Measurements from ENCODE around the gene LANCL2.
"Not testable (repeated sequence)": the region's sequence is repeated elsewhere in the genome, so short reads cannot be mapped to it uniquely, and the experiment has no call there.

Gene LANCL2

DNA sequence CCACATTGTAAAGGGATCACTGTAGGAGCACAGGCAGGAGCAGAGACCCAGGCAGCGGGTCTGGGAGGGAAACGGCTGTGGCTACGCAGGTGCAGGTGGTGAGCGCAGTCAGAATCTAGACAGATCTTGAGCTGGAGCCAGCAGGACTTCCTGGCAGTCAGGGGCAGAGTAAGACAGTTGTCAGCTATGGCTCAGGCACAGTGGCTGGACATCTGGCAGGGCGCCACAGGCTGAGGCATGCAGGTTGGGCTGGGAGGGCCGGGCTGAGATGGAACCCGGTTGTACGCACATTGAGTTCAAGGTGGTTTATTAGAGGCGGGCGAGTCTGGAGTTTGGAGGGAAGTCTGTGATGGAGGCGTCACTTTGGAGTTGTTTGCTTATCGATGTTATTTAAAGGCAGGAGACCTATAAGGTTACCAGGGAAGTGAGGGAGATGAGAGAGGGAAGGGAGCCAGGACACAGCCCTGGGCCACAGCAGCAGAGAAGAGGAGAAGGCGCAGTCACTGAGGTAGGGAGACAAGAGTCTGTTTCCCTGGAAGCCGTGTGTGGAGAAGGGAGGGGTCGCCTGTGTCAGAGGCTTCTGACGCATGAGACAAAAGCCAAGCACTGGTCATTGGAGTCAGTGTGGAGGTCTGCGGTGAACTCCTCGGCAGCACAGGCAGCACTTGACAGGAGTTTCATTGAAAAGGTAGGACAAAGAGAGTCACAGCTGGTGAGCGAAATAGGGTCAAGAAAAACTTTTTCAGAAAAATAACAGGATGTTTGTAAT is 73.8 kb downstream of the LANCL2 start:
- DNase-seq = no peak

DNA sequence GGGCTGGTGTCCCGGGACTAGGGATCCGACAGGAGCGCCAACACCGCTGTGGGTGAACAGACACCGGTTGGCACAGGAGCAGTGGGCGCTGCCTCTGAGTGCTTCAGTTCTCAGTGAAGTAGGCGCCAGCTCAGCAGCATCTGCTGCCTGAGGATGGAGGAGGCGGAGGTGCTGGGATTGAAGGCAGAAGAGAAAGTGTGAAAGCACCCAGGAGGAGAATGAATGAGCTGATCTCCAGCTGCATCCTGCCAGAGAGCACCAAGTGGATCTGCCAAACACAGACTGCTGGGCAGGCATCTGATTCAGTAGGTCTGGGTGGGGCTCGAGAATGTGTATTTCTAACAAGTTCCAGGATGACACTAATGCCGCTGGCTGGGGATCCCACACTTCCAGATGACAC is 74.5 kb downstream of the LANCL2 start:
- no peak for DNase-seq

DNA sequence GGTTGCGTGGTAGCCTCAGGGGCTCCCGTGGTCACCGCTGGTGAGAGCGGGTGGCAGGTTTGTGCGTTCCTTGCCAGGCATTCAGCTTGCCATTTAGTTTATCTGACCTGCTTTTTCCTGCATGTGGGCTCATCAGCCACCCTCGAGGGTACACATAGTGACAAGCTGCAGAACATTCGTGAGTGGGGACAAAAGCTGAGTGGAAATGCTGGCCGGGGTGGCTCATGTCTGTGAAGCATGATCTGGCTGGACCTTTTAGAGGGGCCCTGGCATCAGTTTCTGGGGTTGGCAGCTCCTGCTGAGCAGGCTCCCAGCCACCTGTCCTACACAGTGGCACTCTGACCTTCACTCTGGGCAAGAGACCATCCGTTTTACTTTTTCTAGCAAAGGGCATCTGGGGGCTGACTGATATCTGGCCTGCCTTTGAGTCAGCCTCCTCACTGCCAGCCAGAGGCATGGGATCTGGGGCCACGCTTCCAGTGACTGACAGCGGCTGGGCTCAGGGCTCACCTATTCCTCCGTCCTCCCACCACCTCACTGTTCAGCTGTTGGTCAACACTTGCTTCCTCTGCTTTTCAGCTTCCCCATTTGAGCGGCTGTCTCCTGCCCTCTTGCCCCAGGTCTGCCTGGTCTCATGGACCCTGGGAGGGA is 75.0 kb downstream of the LANCL2 start:
- DNase-seq = no peak

DNA sequence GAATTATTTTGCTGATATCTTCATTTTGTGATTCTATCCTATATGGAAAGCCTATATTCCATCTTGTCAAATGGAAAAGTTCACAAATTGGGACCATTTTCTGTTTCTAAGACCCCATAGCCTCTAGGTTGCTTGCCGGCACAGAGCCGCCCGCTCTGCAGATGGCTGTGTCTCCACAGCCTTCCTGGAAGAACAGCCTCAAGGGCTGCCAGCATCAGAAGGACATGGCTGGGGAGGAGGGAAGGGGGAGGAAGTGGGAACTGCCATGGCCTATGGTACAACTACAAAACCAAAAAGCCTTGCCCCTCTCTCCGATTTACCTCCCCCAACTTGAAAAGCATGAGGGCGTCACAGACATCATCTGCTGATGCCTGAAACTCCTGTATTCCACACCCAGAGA is 75.9 kb downstream of the LANCL2 start:
- DNase-seq = no peak

DNA sequence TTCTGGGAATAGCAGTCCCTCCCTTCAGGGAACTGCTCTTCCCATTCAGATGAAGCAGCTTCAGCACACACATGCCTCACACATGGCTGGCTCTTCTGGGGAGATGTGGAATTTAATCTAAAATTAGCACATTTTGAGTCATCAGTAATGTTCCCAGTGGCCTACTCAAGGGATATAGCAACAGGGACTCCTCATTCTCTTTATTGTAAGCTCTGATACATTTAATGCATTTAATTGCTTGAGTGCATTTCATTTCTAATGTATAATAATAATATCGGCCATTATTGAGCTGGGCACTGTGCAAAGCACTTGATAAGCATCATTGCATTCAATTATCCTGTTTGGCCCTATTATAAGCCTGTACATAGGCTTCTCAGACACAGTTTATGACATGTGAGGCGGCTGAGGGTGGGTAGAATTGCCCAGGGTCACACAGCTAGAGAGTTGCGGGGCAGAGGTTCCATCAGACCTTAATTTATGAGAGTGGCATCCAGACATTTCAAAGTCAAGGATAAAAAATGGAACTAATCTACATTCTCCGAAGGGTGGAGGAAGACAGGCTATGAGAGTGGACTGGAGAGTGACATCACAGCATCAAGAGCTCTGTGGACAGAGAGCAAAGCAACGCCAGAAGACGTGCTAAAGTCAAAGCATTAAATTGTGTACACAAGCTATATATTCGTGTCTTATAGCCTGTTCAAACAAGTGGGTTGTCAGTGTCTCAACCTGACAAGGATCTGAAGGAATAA is 76.8 kb downstream of the LANCL2 start:
- DNase-seq = no peak

DNA sequence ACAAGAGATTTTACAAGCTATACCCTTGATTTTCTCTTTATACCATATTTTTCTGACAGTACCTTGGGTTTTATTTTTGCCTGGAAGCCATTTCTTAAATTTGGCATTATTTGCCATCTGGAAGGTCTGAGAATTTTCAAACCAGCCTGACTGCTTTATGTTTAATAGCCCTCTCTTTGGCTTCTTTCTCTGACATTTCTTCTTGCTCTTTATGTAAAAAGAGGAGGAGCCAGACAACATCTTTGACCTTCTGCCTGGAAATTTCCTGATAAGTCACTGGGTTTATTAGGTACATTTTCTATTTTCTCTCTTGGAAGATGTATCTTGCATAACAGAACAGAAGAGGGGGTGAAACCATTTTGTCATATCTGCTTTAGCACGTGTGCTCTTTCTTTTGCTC is 79.6 kb downstream of the LANCL2 start:
- DNase-seq = no peak

DNA sequence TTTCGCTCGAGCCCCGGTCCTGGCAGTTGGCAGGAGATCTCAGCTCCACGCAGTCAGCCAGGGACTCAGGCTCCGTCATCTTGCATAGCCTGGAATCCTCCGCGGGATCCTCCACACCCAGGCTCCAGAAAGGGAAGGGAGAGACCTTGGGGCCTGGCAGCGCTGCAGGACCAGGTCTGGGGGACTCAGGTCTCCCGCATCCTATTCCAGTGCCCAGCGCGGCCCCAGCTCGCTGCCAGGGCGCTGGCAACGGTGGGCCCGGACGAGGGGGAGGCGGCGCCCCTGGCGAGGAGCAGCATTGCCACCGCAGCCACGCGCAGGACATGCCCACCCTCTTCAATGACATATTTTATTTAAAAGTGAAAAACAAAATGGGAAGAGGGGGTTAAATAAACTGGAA is 83.4 kb downstream of the LANCL2 start:
- no peak for DNase-seq

DNA sequence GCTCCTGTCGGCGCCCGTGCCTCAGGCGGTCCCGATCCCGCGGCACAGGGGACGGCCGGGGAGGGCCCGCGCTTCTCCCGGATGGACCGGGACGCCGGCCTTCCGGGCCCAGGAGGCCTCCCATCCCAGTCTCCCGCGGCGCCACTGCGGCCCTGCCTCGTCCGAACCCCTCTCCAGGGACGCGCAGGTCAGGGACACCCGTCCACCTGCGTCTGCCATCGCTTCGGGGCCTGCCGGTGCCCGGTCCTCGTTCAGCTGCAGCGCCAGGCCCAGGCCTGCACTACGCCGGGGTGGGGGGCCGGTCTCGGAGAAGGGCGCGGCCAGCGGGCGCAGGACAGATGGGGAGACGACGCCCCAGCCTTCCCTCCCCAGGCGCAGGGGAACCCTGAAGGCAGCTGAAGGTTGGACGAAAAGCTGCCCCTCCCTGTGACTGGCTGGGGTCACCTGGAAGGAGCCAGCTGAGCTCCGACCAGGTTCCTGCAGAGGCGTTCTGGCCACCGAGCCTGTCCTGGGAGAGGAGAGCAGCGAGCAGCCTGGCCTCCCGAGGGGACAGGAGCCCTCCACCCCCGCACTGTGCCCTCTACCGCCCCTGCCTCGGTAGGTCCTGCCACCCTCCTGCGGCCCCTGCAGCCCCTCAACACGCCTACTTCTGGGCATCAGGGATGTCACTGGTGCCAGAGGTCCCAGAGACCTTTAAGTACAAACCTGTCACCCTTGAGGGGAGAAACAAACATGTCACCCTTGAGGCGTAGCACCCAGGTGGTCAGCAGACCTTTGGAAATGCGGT is 84.3 kb downstream of the LANCL2 start:
- DNase-seq = no peak

DNA sequence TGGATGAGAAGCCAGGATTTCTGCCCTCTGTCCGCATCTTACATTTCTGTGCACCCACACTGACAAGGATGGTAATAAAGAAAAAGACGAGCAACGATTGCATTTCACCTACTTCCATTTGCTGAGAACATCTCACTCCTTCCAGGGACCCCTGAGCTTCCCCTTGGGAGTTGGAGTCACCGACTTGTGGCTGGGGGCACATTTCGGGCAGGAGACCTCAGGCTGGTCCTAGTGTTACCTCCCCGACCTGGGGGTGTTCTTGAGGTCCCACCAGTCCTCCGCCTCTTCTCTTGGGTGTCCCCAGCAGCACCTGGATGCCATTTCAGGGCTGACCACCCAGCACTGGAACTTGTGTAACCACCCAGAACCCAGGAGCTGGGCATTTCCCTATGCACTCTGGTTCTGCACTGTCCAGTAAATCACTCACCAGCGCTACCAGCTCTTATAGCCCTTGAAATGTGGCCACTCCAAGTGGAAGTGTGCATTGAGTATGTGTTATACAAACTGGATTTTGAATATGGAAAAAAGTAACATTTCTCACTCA is 84.9 kb downstream of the LANCL2 start:
- DNase-seq = no peak

DNA sequence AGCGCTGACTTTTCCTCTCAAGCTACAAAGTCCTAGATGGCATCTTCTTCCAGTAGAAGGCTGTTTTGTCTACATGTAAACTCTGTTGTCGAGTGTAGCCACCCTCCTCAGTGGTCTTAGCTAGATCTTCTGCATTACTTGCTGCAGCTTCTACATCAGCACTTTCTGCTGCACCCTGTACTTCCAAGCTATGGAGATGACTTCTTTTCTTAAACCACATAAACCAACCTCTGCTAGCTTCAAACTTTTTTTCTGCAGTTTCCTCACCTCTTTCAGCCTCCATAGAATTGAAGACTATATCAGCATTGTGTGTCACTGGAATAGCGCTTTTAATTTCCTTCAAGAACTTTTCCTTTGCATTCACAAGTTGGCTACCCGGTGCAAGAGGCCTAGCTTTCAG is 87.8 kb downstream of the LANCL2 start:
- DNase-seq = no peak

DNA sequence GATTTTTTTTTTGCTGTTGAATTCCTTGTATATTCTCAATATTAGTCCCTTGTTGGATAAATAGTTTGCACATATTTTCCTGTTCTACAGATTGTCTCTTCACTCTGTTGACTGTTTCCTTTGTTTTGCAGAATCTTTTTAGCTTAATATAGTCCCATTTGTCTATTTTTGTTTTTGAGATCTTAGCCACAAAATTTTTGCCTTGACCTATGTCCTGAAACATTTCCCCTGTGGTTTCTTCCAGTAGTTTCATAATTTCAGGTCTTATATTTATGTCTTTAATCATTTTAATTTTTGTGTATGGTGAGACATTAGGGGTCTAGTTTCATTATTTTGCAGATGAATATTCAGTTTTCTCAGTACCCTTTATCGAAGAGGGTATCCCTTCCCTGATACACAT is 92.7 kb downstream of the LANCL2 start:
- DNase-seq = no peak

DNA sequence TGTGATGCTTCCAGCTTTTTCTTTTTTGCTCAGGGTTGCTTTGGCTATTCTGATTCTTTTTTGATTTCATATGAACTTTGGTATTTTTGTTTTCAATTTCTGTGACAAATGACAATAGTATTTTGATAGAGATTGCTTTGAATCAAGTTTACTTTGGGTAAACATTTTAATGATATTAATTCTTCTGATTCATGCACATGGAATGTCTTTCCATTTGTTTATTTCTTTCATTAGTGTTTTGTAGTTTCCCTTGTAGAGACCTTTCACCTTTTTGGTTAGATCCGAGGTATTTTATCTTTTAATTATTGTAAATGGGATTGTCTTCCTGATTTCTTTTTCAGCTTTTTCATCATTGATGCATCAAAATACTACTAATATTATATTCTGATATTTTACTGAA is 93.2 kb downstream of the LANCL2 start:
- DNase-seq = no peak

DNA sequence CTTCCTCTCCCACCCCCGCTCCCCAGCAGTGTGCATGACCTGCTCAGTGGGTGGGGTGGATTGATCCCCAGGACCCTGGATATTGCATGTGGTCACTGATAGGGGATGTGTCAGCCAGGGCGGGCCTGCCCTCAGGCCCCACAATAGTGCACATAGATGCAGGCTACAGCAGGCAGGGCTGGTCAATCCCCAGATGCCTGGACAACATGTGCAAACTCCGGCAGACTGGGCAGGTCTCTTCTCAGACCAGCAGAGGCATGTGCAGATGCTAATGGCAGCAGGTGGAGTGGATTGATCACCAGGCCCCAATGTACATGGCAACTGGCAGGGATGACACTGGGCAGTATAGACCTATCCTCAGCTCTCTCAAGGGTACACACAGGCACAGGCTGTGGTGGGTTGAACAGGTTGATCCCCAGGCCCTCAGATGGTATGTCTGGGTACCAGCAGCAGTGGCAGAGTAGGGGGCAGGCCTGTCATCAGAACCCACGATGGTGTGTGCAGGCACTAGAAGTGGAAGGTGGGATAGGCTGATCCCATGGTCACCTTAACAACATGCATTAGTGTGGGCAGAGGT is 98.6 kb downstream of the LANCL2 start:
- no peak for DNase-seq

DNA sequence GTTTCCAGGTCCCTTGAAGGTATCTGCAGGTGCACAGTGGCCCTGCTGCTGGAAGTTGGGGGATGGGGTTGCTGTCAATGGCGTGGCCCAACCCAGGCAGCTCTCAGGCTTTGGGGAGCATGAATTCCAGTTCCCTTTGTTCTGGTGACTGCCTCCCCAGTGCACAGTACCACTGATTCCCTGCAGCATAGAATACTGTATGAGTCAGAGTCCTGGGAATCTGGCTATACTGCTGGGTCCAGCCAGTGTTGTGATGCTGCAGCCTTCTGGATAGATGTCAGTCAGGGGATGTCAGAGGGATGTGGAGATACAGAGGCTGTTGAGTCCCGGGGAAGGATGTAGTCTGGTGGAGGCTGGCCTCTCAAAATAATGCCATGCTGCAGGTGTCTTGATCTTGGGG is 99.3 kb downstream of the LANCL2 start:
- no peak for DNase-seq

DNA sequence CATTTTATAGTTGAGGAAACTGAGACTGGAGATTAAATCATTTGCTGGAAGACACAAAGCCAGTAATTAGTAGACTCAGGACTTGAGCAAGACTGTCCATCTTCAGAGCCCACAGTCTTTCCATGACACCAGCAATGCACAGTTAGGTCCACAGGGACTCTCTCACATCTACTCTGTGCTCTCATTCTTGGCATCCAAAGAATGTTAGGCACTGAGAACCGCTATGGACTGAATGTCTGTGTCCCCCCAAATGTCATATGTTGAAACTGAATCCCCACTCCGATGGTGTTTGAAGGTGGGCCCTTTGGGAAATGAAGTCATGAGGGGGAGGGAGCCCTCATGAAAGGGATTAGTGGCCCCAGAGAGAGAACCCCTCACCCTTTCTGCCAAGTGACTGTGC is 100.6 kb downstream of the LANCL2 start:
- DNase-seq = no peak

DNA sequence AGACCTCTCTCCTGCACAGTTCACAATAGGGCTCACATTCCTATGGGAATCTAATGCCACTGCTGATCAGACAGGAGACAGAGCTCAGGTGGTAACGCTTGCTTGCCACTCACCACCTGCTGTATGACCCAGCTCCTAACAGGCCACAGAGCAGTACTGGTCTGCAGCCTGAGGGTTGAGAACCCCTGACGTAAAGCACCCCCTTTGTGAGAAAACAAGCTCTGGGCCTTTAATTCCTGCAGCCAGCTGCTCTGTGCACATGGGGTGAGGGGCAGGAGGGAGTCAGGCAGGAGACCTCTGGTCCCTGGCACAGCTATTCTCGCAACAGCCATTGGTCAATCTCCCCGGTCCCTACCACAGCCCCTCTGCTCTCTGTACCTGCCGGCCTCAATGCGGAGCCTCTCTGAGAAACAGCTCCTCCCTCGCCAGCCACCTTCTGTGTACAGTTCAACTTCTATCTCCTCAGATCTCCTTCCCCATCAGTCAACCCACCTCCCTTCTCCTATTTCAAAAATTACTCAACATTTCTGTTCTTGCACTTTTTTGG is 102.0 kb downstream of the LANCL2 start:
- DNase-seq = no peak

DNA sequence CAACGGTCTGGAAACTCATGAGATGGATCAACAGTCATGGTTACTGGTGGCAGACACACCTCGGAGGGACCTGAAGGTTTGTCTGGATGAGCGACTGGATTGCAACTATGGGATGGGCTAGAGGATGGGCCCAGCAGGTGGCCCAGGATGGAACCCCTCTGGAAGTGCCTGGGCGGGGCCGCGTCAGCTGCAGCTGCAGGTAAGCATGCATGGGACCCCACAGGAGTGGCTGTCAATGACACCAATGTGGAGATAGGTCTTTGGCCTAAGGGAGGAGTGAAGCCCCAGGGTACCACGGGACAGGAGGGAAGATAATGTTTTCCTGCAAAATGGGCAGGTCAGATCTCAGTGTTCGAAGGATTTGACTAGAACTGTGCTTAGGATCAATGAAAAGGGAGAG is 103.4 kb downstream of the LANCL2 start:
- DNase-seq = no peak

DNA sequence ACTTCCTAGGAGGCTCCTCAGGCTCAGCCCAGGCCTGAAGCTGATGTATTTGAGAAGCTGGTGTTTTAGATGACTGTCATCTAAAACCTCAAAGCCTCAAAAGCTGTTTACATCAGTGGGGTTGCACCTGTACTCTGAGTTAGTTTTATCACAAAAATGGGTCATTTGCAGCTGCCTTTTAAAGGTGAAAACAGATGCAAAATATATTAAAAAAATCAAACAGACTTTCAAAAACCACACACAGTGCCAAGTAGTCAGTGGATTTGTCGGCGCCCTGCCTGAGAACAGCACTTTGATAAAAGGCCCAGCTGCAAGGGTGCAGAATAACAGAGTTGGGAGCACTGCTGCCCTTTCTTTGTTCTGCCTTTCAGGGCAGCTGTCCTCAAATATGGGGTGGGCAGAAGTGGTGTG is 104.1 kb downstream of the LANCL2 start:
- DNase-seq = no peak

DNA sequence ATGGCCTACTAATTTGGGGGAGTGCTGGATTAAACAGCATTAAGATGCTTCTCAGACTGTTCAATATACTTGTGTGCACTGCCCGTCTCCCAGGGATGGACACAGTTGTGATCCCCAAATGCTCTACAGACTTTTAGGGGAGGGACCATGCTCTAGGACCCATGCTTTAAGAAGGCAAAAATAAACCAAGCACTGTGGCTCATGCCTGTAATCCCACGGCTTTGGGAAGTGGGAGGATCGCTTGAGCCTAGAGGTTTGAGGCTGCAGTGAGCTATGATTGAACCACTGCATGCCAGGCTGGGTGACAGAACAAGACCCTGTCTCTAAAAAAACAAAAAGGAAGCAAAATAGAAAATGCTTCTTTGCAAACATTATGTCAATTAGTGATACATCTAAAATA is 104.6 kb downstream of the LANCL2 start:
- no peak for DNase-seq

DNA sequence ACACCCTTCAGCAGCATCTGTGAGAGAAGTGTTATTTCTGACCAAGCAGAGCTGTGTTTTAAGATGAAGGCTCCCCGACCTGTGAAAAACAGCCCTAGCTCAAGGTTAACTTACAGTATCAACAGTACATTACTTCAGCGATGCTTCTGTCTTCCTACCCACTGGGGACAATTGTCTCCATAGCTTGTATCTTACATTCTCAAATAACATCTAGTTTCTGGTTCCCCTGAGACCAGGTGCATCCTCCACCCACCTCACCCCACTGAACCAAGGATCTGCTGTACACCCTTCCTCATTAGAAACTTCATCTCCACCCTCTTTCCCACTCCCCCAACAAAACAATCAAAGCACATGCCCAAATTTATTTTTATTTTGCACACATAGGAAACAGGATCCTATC is 105.1 kb downstream of the LANCL2 start:
- DNase-seq = no peak

DNA sequence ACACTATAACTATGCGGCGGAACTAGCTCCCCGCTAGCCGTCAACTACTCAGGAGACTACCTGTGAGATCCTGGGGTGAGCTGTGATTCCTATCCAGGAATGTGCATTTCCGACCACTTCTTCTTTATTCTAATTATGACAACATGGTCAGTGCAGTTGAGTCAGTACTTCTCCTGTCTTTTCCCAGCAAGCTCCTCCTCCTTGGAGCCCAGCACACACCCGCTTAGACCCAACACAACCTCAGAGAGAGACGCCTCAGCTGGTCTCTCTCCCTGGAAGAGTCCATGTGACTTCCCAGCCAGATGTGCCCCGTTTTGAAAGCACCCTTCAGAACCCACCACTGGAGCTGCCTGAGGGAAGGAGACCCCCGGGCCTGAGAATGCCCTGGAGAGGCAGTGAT is 106.5 kb downstream of the LANCL2 start:
- DNase-seq = not testable (repeated sequence)

DNA sequence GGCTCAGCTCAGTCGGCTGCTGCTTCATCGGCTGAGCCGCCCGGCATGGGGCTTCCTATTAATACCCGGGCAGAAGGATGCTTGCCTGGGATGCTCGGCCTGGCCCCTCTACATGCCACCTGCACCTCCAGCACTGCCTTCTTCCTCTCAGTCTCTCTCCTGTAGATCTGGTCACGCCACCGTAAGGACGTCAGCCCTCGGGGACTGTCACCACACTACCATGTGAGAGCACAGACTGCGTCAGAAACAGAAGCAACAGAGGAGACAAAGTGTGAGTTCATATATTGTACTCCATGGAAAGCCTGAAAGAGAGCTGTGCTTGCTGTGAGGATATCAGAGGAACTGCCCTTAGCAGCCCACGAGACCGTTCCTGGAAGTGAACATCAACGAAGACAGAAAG is 107.3 kb downstream of the LANCL2 start:
- not testable (repeated sequence) for DNase-seq

Measured in stimulated activated CD4-positive, alpha-beta T cell treated with anti-CD3 and anti-CD28 coated beads, Interleukin-15, amount 100 ng/mL, for 24 hours (primary cell).